RWPE2 (cell line): Measurements from ENCODE around the gene UBL7.

ENCODE experiments used
- ATAC-seq: fragments of 200-7000 bp; cut with Tn5 transposase; 3 replicates; pipeline ENCODE4 v1.9.1; 2021; ENCODE audit warnings: low read depth
- DNase-seq: peaks from one replicate; pipeline ENCODE4 v3.0.0-alpha.2; 2020; ENCODE audit warnings: low spot score
- H3K27ac ChIP-seq: fragments of 450-650 bp; 2 replicates; pipeline ENCODE4 v1.5.1; 2017; ENCODE audit warnings: mild to moderate bottlenecking; ENCODE audit not compliant: poor library complexity, severe bottlenecking
- H3K27me3 ChIP-seq: fragments of 250-450 bp; sonication (Bioruptor Pico); 2 replicates; pipeline ENCODE4 v1.5.1; 2021; ENCODE audit warnings: mild to moderate bottlenecking, moderate library complexity; ENCODE audit not compliant: insufficient read depth, poor library complexity, severe bottlenecking
- H3K36me3 ChIP-seq: fragments of 250-450 bp; sonication (Bioruptor Pico); 2 replicates; pipeline ENCODE4 v1.5.1; 2020; ENCODE audit warnings: low read depth, mild to moderate bottlenecking, moderate library complexity
- H3K4me1 ChIP-seq: fragments of 250-450 bp; sonication (Bioruptor Pico); 2 replicates; pipeline ENCODE4 v1.5.1; 2021; ENCODE audit warnings: mild to moderate bottlenecking, moderate library complexity; ENCODE audit not compliant: insufficient read depth, poor library complexity, severe bottlenecking
- H3K4me3 ChIP-seq: fragments of 250-450 bp; sonication (Bioruptor Pico); 2 replicates; pipeline ENCODE4 v1.5.1; 2021; ENCODE audit warnings: mild to moderate bottlenecking, moderate library complexity; ENCODE audit not compliant: severe bottlenecking
- H3K9me3 ChIP-seq: fragments of 250-450 bp; sonication (Bioruptor Pico); 2 replicates; pipeline ENCODE4 v1.5.1; 2021; ENCODE audit warnings: mild to moderate bottlenecking, moderate library complexity; ENCODE audit not compliant: severe bottlenecking
- CTCF ChIP-seq: fragments of 450-650 bp; IDR thresholded peaks from one replicate; pipeline ENCODE4 v1.5.1; 2017; ENCODE audit warnings: mild to moderate bottlenecking, moderate library complexity; ENCODE audit not compliant: poor library complexity, severe bottlenecking

Gene UBL7

GRCh38 chr15:74432968-74433591, 27.9 kb downstream of the UBL7 start:
- peaks cover 25% of the 10 kb centered on the region for H3K4me1 ChIP-seq
- DNase-seq (no peak), ATAC-seq (no peak; the same call in 1 of the 3 replicates)
- H3K27ac ChIP-seq: peak overlapping the region; percentile 95
- peaks cover under 1% of the 10 kb centered on the region; the same call in 1 of the 2 replicates for H3K36me3 ChIP-seq
- no peak for TF ChIP-seq CTCF
- H3K4me3 ChIP-seq: peak overlapping the region; percentile 72
- H3K27me3 ChIP-seq: no peaks in the 10 kb centered on the region
- H3K9me3 ChIP-seq: no peaks in the 10 kb centered on the region

GRCh38 chr15:74432271-74432967, 28.5 kb downstream of the UBL7 start:
- Histone ChIP-seq H3K36me3 (peaks cover 6% of the 10 kb centered on the region; the same call in 1 of the 2 replicates), H3K27ac (peak overlapping the region; percentile 95), H3K4me3 (peak overlapping the region; percentile 72), H3K27me3 (no peaks in the 10 kb centered on the region), H3K4me1 (peaks cover 25% of the 10 kb centered on the region), H3K9me3 (no peaks in the 10 kb centered on the region)
- TF ChIP-seq CTCF: no peak
- peak; percentile 30 for ATAC-seq
- DNase-seq: no peak

- peaks cover 25% of the 10 kb centered on the region for H3K4me1 ChIP-seq
These were observed 29.3 kb downstream of the UBL7 start for GRCh38 chr15:74431645-74432044.

GRCh38 chr15:74431116-74431515, 29.8 kb downstream of the UBL7 start:
- DNase-seq: no peak
- Histone ChIP-seq H3K4me1 (peaks cover 25% of the 10 kb centered on the region), H3K36me3 (peaks cover 9% of the 10 kb centered on the region; the same call in 1 of the 2 replicates), H3K9me3 (no peaks in the 10 kb centered on the region), H3K27ac (peak overlapping the region; percentile 95), H3K4me3 (peak overlapping the region; percentile 72), H3K27me3 (no peaks in the 10 kb centered on the region)
- TF ChIP-seq CTCF: no peak
- ATAC-seq: peak; percentile 6; the same call in 2 of the 3 replicates

More at GRCh38 chr15:74431645-74432044, 29.3 kb downstream of the UBL7 start:
- TF ChIP-seq CTCF: no peak
- DNase-seq (peak; percentile 80), ATAC-seq (peak; percentile 18; the same call in 2 of the 3 replicates)
- H3K27me3 ChIP-seq: no peaks in the 10 kb centered on the region
- peak overlapping the region; percentile 95 for H3K27ac ChIP-seq
- H3K4me3 ChIP-seq: peak overlapping the region; percentile 72
- no peaks in the 10 kb centered on the region for H3K9me3 ChIP-seq
- peaks cover 6% of the 10 kb centered on the region; the same call in 1 of the 2 replicates for H3K36me3 ChIP-seq
